ENCODE results near the gene TMEM106B. TPM values are rescaled to one million over a fixed set of nuclear protein-coding genes. Genes with fewer than 3 reads are reported as not detected.

TMEM106B gene
- total and polyA plus RNA-seq, 12 donors = 9.0 to 62.8 (median 47.5) TPM

DNA sequence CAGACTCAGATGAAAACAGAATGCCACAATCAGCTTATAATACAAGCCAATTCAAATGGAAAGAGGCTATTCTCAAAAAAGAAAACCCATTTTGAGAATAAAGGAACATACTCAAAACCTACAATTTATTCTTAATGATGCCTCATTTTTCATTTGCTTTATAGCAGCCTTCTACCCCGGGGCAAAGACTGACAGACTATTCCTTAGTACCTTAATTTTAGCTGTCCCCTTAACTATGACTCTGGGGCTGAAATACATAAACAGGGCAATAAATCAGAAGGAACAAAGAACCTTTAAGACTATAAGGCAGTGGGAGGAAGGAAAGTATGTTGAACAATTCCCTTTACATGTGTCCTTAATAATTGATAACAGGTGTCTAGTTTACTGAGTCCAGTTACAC is 76.8 kb downstream of the TMEM106B start:
- intact Hi-C loops (cut with DNase I) = no loop called here
- TF ChIP-seq, protein P1, sequence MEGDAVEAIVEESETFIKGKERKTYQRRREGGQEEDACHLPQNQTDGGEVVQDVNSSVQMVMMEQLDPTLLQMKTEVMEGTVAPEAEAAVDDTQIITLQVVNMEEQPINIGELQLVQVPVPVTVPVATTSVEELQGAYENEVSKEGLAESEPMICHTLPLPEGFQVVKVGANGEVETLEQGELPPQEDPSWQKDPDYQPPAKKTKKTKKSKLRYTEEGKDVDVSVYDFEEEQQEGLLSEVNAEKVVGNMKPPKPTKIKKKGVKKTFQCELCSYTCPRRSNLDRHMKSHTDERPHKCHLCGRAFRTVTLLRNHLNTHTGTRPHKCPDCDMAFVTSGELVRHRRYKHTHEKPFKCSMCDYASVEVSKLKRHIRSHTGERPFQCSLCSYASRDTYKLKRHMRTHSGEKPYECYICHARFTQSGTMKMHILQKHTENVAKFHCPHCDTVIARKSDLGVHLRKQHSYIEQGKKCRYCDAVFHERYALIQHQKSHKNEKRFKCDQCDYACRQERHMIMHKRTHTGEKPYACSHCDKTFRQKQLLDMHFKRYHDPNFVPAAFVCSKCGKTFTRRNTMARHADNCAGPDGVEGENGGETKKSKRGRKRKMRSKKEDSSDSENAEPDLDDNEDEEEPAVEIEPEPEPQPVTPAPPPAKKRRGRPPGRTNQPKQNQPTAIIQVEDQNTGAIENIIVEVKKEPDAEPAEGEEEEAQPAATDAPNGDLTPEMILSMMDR (IDR thresholded peaks at IDR 0.05) = no peak

DNA sequence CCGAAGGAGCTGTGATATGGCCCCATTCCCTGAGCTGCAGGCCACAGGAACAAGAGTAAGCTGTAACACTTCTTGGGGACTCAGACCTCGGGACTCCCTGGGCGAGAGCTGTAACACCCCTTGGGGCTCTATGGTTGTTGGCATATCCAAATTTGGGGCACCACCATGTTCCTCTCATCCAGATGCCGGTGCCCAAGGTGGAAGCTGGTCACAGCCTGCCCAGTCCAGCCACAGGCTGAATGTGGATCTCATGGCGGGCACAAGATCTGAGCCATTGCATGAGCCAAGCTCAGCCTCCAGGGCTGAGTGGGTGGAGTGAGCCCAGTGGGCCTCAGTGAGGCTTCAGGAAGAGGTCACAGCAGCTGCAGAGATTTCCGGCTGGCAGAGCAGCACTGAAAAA is 78.9 kb downstream of the TMEM106B start:
- no peak for ATAC-seq
- no peak overlapping the region for H3K4me3 ChIP-seq
- TF ChIP-seq, protein P1 (IDR thresholded peaks at IDR 0.05) = no peak
- no peaks in the 10 kb centered on the region for H3K36me3 ChIP-seq
- no peak for DNase-seq
- intact Hi-C loops (cut with DNase I) = no loop called here
- no peak overlapping the region for H3K27ac ChIP-seq
- peaks cover 0 to 21% (median 0%) of the 10 kb centered on the region in 11 donors for H3K9me3 ChIP-seq
- no peaks in the 10 kb centered on the region for H3K4me1 ChIP-seq
- no peaks in the 10 kb centered on the region for H3K27me3 ChIP-seq
- WGBS, 2 donors = 74 to 85% methylated on average over 6 of the region's 6 CpGs

More for the DNA sequence above, 76.8 kb downstream of the TMEM106B start:
- Histone ChIP-seq H3K27ac (no peak overlapping the region), H3K4me1 (no peaks in the 10 kb centered on the region), H3K9me3 (peaks cover 0 to 21% (median 0%) of the 10 kb centered on the region in 11 donors), H3K36me3 (no peaks in the 10 kb centered on the region), H3K27me3 (no peaks in the 10 kb centered on the region), H3K4me3 (no peak overlapping the region)
- ATAC-seq = no peak
- 81 to 89% methylated on average over 1 of the region's 1 CpG for WGBS, 2 donors
- DNase-seq = no peak

DNA sequence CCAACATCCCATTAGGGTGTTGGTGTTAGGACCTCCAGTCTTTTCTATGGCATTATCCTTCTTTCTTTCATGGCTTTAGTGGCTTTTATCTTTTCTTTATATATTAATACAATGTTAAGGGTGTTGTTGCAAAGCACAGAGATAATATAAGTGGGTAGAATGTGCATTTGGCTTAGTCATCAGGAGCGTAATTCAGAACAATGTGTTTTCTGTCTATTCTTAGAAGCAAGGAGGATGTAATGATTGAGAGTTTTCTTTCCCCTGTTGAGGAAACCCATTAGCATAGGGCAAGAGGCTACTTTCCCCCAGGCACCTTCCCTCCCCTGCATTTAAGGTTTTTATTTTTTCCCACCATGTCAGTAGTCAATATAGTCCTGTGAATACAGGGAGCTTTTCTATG is 79.7 kb downstream of the TMEM106B start:
- intact Hi-C loops (cut with DNase I) = no loop called here
- Histone ChIP-seq H3K36me3 (no peaks in the 10 kb centered on the region), H3K27ac (no peak overlapping the region), H3K4me3 (no peak overlapping the region), H3K4me1 (no peaks in the 10 kb centered on the region), H3K27me3 (no peaks in the 10 kb centered on the region), H3K9me3 (peaks cover 0 to 21% (median 0%) of the 10 kb centered on the region in 11 donors)
- DNase-seq (no peak), ATAC-seq (no peak)
- TF ChIP-seq, protein P1 (IDR thresholded peaks at IDR 0.05) = no peak
- WGBS, 2 donors = 79 to 84% methylated on average over 1 of the region's 1 CpG

DNA sequence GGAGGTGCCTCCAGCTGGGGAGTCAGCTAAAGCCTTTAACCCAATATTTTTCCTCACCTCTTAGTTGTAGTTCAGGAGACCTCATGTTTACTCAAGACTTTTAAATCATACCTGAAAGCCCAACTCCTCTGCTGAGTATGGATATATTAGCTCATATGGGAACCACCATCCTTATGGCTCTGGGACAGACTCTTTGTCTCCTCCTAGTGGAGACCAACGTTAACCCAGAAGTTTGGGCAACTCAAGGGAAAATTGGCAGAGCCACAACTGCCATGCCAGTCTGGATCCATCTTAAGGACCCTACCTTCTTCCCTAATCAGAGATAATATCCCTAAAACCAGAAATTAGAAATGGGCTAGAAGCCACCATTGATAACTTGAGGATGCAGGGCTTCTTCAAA is 80.8 kb downstream of the TMEM106B start:
- ATAC-seq (no peak), DNase-seq (no peak)
- Histone ChIP-seq H3K27me3 (no peaks in the 10 kb centered on the region), H3K9me3 (peaks cover 0 to 21% (median 0%) of the 10 kb centered on the region in 11 donors), H3K4me3 (no peak overlapping the region), H3K27ac (no peak overlapping the region), H3K4me1 (no peaks in the 10 kb centered on the region), H3K36me3 (no peaks in the 10 kb centered on the region)
- WGBS, 2 donors = 83 to 100% methylated on average over 1 of the region's 1 CpG
- TF ChIP-seq, protein P1 (IDR thresholded peaks at IDR 0.05) = no peak
- intact Hi-C loops (cut with DNase I) = no loop called here

Other genes with a start within 250 kb of the TMEM106B start
- under 1 TPM in 3 of 10 donors, not detected in 7; 0.05 to 0.37 (median 0.07) TPM for gene VWDE, start 192.6 kb downstream of the TMEM106B start, total RNA-seq
- not detected for gene VWDE, start 192.6 kb downstream of the TMEM106B start, polyA plus RNA-seq